ENCODE measurements around the gene SFMBT1.

DNA sequence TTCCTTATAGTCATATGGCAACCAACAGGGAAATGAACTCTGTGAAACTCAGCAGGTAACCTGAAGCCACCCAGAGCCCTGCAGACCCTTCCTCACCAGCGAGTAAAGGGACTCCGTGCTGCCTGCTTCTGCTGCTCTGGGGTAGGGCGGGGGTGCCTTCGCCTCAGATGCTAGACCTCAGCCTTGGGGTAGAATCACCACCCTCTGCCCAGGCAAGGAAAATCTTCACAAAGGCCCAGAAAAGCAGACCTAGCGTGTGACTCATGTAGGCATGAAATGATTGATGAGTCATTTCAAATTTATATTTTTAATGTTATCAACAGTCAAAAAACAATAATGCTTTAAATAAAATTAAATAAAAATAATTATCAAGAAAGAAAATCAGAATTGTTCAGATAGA is 155.1 kb downstream of the SFMBT1 start:
- TF ChIP-seq EZH2phosphoT487 (IDR thresholded peaks at IDR 0.05; ENCODE audit: borderline replicate concordance, low read length): no peak
- TF ChIP-seq, protein P1, sequence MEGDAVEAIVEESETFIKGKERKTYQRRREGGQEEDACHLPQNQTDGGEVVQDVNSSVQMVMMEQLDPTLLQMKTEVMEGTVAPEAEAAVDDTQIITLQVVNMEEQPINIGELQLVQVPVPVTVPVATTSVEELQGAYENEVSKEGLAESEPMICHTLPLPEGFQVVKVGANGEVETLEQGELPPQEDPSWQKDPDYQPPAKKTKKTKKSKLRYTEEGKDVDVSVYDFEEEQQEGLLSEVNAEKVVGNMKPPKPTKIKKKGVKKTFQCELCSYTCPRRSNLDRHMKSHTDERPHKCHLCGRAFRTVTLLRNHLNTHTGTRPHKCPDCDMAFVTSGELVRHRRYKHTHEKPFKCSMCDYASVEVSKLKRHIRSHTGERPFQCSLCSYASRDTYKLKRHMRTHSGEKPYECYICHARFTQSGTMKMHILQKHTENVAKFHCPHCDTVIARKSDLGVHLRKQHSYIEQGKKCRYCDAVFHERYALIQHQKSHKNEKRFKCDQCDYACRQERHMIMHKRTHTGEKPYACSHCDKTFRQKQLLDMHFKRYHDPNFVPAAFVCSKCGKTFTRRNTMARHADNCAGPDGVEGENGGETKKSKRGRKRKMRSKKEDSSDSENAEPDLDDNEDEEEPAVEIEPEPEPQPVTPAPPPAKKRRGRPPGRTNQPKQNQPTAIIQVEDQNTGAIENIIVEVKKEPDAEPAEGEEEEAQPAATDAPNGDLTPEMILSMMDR (IDR thresholded peaks at IDR 0.05; ENCODE audit: low read depth, low read length, poor library complexity, severe bottlenecking): no peak
